CD14-positive monocyte (primary cell): ENCODE measurements around the gene MTX1. TPM values are rescaled to one million over a fixed set of nuclear protein-coding genes. Genes with fewer than 3 reads are reported as not detected.
"Not testable (repeated sequence)": the region's sequence is repeated elsewhere in the genome, so short reads cannot be mapped to it uniquely, and the experiment has no call there.

Experiments
- DNase-seq, 3 donors: peaks; one replicate each; pipeline ENCODE4 v3.0.0-alpha.2; 2011 to 2022
- H2AFZ ChIP-seq: 2 replicates; pipeline ENCODE4 v1.6.0; 2012; ENCODE audit warnings: mild to moderate bottlenecking, low read depth, low read length, inconsistent platforms; ENCODE audit not compliant: insufficient read depth, poor library complexity, severe bottlenecking
- H3K27ac ChIP-seq, 2 donors: 1 replicate in 1 of 2; 2 replicates in 1 of 2; pipeline ENCODE4 v1.5.1; 2012 to 2013; ENCODE audit warnings: low read length in 2 of 2, control low read depth in 1 of 2, inconsistent platforms in 1 of 2, low read depth in 1 of 2, mild to moderate bottlenecking in 1 of 2
- H3K27me3 ChIP-seq, 2 donors: one replicate each; pipeline versions ENCODE4 v1.6.0 to v1.6.1; 2011 to 2013; ENCODE audit warnings: low read length in 2 of 2; ENCODE audit not compliant: control insufficient read depth in 2 of 2, insufficient read depth in 2 of 2
- H3K36me3 ChIP-seq, 2 donors: replicated peaks in 1 of 2; 1 replicate in 1 of 2; 2 replicates in 1 of 2; pipeline versions ENCODE4 v1.5.1 to v1.6.1; 2012 to 2013; ENCODE audit warnings: low read length in 2 of 2, control low read depth in 1 of 2, inconsistent platforms in 1 of 2, mild to moderate bottlenecking in 1 of 2; ENCODE audit not compliant: insufficient read depth in 2 of 2, control insufficient read depth in 1 of 2
- H3K4me1 ChIP-seq, 2 donors: 1 replicate in 1 of 2; 2 replicates in 1 of 2; pipeline versions ENCODE4 v1.5.1 to v1.6.1; 2012 to 2013; ENCODE audit warnings: low read length in 2 of 2, control low read depth in 1 of 2, inconsistent platforms in 1 of 2, mild to moderate bottlenecking in 1 of 2, moderate library complexity in 1 of 2; ENCODE audit not compliant: insufficient read depth in 2 of 2, control insufficient read depth in 1 of 2
- H3K4me2 ChIP-seq: replicated peaks from 2 replicates; pipeline ENCODE3; 2012; ENCODE audit warnings: low read length, moderate library complexity, mild to moderate bottlenecking; ENCODE audit not compliant: poor library complexity, severe bottlenecking; ENCODE audit errors: extremely low read depth
- H3K4me3 ChIP-seq, 3 experiments: fragments of 200-600 bp in 1 of 3; sonication (generic) in 1 of 3; replicated peaks in 1 of 3; 1 replicate in 2 of 3; 2 replicates in 1 of 3; pipeline ENCODE4 v1.5.1; 2011 to 2013; ENCODE audit warnings: low read length in 3 of 3, mild to moderate bottlenecking in 3 of 3, control low read depth in 2 of 3, low read depth in 2 of 3, inconsistent platforms in 1 of 3, moderate library complexity in 1 of 3
- H3K79me2 ChIP-seq: 2 replicates; pipeline ENCODE4 v1.6.0; 2012; ENCODE audit warnings: mild to moderate bottlenecking, control low read depth, inconsistent platforms, low read length, moderate library complexity; ENCODE audit not compliant: insufficient read depth
- H3K9ac ChIP-seq: 2 replicates; pipeline ENCODE4 v1.6.0; 2017; ENCODE audit warnings: low read length, mild to moderate bottlenecking; ENCODE audit not compliant: insufficient read depth, poor library complexity, severe bottlenecking
- H3K9me3 ChIP-seq, 2 donors: replicated peaks in 1 of 2; 1 replicate in 1 of 2; 2 replicates in 1 of 2; pipeline versions ENCODE4 v1.5.1 to v1.6.1; 2012 to 2013; ENCODE audit warnings: low read length in 2 of 2, control low read depth in 1 of 2; ENCODE audit not compliant: control insufficient read depth in 1 of 2, insufficient read depth in 1 of 2
- H4K20me1 ChIP-seq: 2 replicates; pipeline ENCODE4 v1.6.0; 2012; ENCODE audit warnings: mild to moderate bottlenecking, low read length, control low read depth, moderate library complexity; ENCODE audit not compliant: insufficient read depth
- H3K27ac Mint-ChIP-seq, 7 donors: one replicate each; pipeline ENCODE4 v1.8.0; 2020; ENCODE audit warnings: mild to moderate bottlenecking in 7 of 7, mixed read lengths in 7 of 7, moderate library complexity in 6 of 7, inconsistent platforms in 2 of 7
- H3K27me3 Mint-ChIP-seq, 3 donors: one replicate each; pipeline ENCODE4 v1.8.0; 2021 to 2022; ENCODE audit warnings: low read depth in 3 of 3, mild to moderate bottlenecking in 3 of 3, mixed read lengths in 3 of 3, moderate library complexity in 3 of 3, inconsistent platforms in 1 of 3
- H3K36me3 Mint-ChIP-seq, 2 donors: one replicate each; pipeline ENCODE4 v1.8.0; 2020; ENCODE audit warnings: mixed read lengths in 2 of 2, inconsistent platforms in 1 of 2, mild to moderate bottlenecking in 1 of 2
- H3K4me1 Mint-ChIP-seq: one replicate; pipeline ENCODE4 v1.8.0; 2020; ENCODE audit warnings: mild to moderate bottlenecking, mixed read lengths
- H3K4me3 Mint-ChIP-seq, 2 donors: one replicate each; pipeline ENCODE4 v1.8.0; 2020; ENCODE audit warnings: mild to moderate bottlenecking in 2 of 2, mixed read lengths in 2 of 2, moderate library complexity in 1 of 2
- H3K9me3 Mint-ChIP-seq, 7 donors: one replicate each; pipeline ENCODE4 v1.8.0; 2020 to 2022; ENCODE audit warnings: mixed read lengths in 7 of 7, mild to moderate bottlenecking in 6 of 7, moderate library complexity in 6 of 7, inconsistent platforms in 2 of 7
- CTCF ChIP-seq: fragments of 200-600 bp; IDR thresholded peaks from one replicate; pipeline ENCODE4 v1.8.0; 2022; ENCODE audit warnings: antibody characterized with exemption, mild to moderate bottlenecking
- WGBS: methylation state at CpG from one replicate; pipeline ENCODE4 v1.1.5; 2013; ENCODE audit warnings: missing lambda C conversion rate; ENCODE audit not compliant: insufficient coverage; 5-methylcytosine and 5-hydroxymethylcytosine counted together
- intact Hi-C, 2 donors: fragments of 100-400 bp; cut with micrococcal nuclease; formaldehyde crosslinking; loops; one replicate each; pipeline versions ENCODE4 v1.15.0 to v1.15.1; 2023
- polyA plus RNA-seq, 3 donors: library from polyadenylated mRNA; depleted of rRNA in 1 of 3; unstranded in 2 of 3; stranded (reverse) in 1 of 3; fragments of 300-500 nt in 2 of 3; fragments of >200 nt in 1 of 3; fragmentation: Illumina TruSeq in 2 of 3; gene quantifications; 1 replicate in 2 of 3; 2 replicates in 1 of 3; pipeline ENCODE4 v1.2.3, GENCODE V29; 2012 to 2021

MTX1 gene
- polyA plus RNA-seq, 3 donors = 79.7 to 101 (median 86.0) TPM

DNA sequence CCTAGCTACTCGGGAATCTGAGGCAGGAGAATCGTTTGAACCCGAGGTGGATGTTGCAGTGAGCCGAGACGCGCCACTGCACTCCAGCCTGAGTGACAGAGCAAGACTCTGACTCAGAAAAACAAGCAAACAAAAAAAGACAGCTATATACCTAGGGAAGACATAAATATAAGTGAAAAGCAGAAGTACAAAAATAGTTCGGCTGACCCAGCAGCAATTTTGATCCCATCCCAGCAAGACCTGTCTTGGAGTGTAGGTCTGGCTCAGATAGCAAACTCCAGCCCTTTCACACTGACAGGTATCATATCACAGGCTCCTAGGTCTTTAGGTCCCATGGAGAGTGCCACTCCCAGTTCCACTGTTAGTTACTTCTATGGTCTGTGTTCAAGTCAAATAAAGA lies 14.6 kb downstream of the MTX1 start:
- peak overlapping the region; percentile 43 to 71 for H3K27ac ChIP-seq
- no peak for TF ChIP-seq CTCF
- H3K36me3 ChIP-seq = no peaks in the 10 kb centered on the region
- no peak overlapping the region for H3K9ac ChIP-seq
- intact Hi-C loops = no loop called here
- WGBS = 0% methylated on average over 1 of the region's 7 CpGs
- DNase-seq = peak; percentile 56 to 75 (median 63)
- H3K27me3 ChIP-seq = no peaks in the 10 kb centered on the region
- peak overlapping the region in 1 of 3 experiments; percentile 23 for H3K4me3 ChIP-seq
- Mint-ChIP-seq H3K9me3 (no peaks in the 10 kb centered on the region), H3K4me1 (peaks cover 78% of the 10 kb centered on the region), H3K27me3 (peaks cover 0 to 4% (median 0%) of the 10 kb centered on the region in 3 donors), H3K27ac (peak overlapping the region; percentile 23 to 95 (median 91)), H3K4me3 (no peak overlapping the region), H3K36me3 (no peaks in the 10 kb centered on the region)
- H4K20me1 ChIP-seq = no peaks in the 10 kb centered on the region
- peak overlapping the region; percentile 41 for H3K4me2 ChIP-seq
- peaks cover 18% of the 10 kb centered on the region for H3K79me2 ChIP-seq
- H3K9me3 ChIP-seq = no peaks in the 10 kb centered on the region
- H3K4me1 ChIP-seq = peaks cover 89 to 94% of the 10 kb centered on the region in 2 donors
- H2AFZ ChIP-seq = no peak overlapping the region

- Mint-ChIP-seq H3K4me1 (peaks cover 58% of the 10 kb centered on the region), H3K27ac (peak overlapping the region in 6 of 7 donors; percentile 33 to 95 (median 90)), H3K27me3 (peaks cover 0 to 10% (median 2%) of the 10 kb centered on the region in 3 donors), H3K4me3 (peak overlapping the region in 1 of 2 donors; percentile 39)
- 100% methylated on average over 4 of the region's 8 CpGs for WGBS
- Histone ChIP-seq H3K4me1 (peaks cover 74 to 78% of the 10 kb centered on the region in 2 donors), H3K79me2 (peaks cover 18% of the 10 kb centered on the region)
- H4K20me1 ChIP-seq, DNase-seq, H3K4me3 ChIP-seq, H3K9ac ChIP-seq, H3K9me3 Mint-ChIP-seq, H3K9me3 ChIP-seq, H3K36me3 ChIP-seq, H2AFZ ChIP-seq, H3K27me3 ChIP-seq, intact Hi-C loops, H3K4me2 ChIP-seq, H3K27ac ChIP-seq, H3K36me3 Mint-ChIP-seq: not testable (repeated sequence)
Measured at GRCh38 chr1:155225404-155225759, 16.9 kb downstream of the MTX1 start.
